ENCODE results near the gene BPIFA1.

BPIFA1 gene

DNA sequence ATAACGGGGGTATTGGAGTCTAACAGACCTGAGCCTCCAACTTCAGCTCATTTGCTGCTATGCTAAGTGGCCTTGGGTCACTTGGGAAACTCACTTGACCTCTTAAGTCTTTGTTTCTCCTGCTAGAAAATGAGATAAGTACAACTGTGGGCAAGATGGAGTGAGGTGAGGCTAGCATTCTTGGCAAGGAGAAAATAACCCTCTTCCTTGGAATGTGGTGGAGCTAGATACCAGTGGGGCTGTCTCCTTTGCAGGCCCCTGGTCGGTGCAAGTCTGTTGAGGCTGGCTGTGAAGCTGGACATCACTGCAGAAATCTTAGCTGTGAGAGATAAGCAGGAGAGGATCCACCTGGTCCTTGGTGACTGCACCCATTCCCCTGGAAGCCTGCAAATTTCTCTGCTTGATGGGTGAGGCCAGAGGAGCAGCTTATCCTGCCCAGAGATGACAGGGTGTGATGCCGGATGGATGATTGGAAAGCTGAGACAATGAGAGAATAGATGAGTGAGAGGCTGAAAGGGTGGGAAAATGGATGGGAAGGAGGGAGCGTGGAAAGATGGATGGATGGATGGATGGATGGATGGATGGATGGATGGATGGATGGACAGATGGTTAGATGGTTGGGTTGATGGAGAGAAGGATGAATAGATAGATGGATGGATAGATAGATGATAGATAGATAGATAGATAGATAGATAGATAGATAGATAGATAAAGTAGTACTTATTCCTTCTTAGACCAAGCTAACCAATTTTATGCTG, 4.4 kb downstream of the BPIFA1 start:
- DNase-seq: no peak

DNA sequence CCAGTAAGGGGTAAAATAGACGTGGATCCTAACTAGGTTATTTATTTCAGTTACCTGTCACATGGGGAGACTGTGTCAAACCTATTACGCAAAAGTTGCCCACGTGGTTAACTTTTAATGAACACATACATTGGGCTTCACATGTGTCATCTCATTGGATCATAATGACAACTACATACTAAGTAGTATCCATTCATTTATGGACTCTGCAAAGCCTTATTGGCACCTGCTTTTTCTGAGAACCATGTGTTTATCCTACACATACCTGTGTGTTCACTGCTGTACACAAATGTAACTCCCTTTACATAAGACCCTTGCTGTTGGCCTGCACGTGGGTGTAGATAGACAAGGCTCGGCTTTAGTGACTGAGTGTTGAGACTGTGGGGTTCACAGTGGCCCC, 5.1 kb downstream of the BPIFA1 start:
- no peak for DNase-seq

GRCh38 chr20:33242319-33243100, 6.7 kb downstream of the BPIFA1 start:
- no peak for DNase-seq

- DNase-seq: no peak
Measured at GRCh38 chr20:33246077-33246476, 10.3 kb downstream of the BPIFA1 start.

GRCh38 chr20:33249456-33249855, 13.7 kb downstream of the BPIFA1 start:
- peak in 5 of 58 donors; percentile 2 to 31 (median 9) for DNase-seq

DNA sequence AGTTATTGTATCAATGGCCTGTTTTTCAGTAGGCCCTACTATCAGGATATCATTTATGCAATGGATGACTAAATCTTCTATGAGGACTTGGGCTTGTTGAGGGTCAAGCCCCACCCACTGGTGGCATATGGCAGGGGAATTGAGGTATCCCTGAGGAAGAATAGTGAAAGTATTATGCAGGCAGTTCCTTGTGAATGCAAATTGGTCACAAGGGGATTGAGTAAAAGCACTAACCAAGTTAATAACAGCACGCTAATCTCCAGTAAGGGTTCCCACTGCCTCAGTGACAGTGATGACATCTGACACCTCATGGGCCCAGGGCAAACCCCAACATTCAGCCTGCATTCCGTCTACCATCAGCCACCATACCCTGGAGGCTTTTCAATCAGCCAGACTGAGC, 14.9 kb downstream of the BPIFA1 start:
- no peak for DNase-seq

DNA sequence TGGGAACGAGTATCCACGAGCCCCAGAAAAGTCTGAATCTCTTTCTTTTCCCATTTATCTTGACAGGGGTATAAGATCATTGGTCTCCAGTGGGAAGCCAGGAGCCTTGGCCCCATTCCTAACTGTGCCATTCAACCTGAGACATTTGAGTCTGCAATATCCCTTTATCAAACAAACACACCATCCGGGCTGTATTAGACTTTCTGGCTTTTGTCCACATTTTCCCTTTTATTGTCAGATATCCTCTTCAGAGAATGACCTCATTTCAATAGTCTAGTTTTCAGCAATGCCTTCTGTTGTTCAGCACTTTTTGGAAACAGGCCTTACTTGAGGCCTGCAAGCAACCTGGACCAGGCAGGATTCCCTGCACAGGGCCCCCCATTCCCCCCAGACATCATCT, 15.7 kb downstream of the BPIFA1 start:
- no peak for DNase-seq

DNA sequence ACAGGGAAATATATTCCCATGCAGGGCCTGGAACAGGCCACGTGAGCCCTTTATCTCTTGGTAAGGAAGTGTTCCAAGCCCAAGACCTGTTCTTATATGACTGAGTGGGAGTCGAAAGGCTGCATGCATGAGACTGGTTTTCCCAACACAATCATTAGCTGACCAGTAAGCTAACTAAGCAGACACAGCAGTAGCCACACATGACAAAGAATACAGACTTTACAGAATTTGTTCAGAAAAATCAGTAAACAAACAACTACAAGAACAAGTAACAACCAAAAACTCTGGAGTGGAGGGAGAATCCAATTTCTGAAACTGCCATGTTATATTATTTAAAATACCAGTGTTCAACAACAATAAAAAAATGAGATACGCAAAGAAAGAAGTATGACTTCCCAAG, 16.7 kb downstream of the BPIFA1 start:
- no peak for DNase-seq

- no peak for DNase-seq
Measured at GRCh38 chr20:33255005-33255404, 19.2 kb downstream of the BPIFA1 start.

- no peak for DNase-seq
Measured at GRCh38 chr20:33257237-33257636, 21.4 kb downstream of the BPIFA1 start.

DNA sequence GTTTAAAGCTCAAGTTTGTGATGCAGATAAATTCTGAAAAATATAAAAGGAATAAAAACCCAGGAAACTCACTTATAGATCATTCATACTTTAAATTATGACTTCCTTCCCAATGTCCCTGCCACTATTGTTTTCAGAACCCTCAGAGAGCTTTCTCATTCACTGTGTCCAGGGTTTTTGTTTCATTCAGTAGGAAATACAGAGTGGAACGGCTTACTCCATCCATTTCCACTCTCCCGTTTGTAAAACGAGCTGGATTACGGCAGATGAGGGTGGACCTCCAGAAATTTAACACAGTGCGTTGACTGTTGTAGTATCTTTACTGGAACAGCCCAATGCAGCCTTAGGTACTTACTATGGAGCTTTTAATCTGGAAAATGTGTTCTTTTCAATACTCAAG, 23.6 kb downstream of the BPIFA1 start:
- DNase-seq: no peak

- no peak for DNase-seq
Measured at GRCh38 chr20:33261465-33261864, 25.7 kb downstream of the BPIFA1 start.

GRCh38 chr20:33262658-33263065, 26.9 kb downstream of the BPIFA1 start:
- peak in 46 of 58 donors; percentile 5 to 79 (median 34) for DNase-seq

- DNase-seq: peak in 4 of 58 donors; percentile 14 to 37 (median 22)
Measured at GRCh38 chr20:33263784-33264183, 28.0 kb downstream of the BPIFA1 start.

- no peak for DNase-seq
Measured at GRCh38 chr20:33267701-33268100, 31.9 kb downstream of the BPIFA1 start.

DNA sequence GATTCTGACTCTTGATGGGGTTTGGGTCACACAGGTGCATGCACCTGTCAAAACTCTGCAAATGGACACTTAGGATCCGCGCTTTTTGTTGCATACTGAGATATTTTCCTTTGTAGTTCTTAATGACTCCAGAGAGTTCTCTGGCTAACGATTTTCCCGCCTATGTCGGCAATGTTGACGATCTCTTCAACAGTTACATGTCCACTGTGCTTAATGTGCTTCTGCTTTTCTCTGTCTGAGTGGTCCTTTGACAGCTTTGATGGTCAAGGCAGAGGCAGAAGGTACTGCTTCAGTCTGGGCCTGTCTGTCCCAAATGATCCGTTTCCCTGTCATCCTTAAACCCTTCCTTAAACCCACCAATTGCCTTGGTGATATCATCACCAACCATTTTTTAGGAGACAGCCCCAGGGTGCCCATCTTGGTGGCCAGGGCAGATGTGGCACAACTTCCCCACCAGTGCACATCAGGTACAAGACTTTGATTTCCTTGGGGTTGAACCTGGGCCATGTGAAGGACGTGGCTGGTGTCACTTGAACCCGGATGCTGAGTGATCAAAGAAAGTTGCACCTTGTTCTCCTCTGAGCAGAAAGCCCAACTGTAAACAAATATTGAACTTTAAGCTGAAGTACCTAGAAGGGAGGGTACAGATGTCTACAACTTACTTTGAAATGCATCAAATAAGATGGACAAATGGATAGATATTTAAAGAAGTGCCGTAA, 36.5 kb downstream of the BPIFA1 start:
- DNase-seq: no peak

- peak in 18 of 58 donors; percentile 10 to 55 (median 26) for DNase-seq
Measured at GRCh38 chr20:33273117-33273851, 37.5 kb downstream of the BPIFA1 start.

DNA sequence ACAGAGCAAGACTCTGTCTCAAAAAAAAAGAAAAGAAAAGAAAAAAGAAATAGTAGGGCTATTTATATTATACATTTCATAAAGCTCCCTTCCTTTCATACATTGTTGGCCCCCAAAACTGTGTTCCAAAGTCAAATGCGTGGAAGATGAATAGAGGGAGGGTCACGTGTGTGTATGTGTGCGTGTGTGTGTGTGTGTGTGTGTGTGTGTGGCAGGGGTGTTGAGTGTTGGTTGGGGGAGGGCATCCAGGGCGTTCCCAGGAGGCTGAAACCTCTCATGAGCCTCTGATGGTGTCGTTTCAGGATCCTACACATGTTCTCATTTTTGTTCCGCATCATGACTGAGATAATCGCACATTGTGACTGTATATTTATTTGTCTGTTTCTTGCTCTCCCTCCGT, 39.4 kb downstream of the BPIFA1 start:
- DNase-seq: no peak

- DNase-seq: no peak
Measured at GRCh38 chr20:33275871-33276270, 40.1 kb downstream of the BPIFA1 start.

DNA sequence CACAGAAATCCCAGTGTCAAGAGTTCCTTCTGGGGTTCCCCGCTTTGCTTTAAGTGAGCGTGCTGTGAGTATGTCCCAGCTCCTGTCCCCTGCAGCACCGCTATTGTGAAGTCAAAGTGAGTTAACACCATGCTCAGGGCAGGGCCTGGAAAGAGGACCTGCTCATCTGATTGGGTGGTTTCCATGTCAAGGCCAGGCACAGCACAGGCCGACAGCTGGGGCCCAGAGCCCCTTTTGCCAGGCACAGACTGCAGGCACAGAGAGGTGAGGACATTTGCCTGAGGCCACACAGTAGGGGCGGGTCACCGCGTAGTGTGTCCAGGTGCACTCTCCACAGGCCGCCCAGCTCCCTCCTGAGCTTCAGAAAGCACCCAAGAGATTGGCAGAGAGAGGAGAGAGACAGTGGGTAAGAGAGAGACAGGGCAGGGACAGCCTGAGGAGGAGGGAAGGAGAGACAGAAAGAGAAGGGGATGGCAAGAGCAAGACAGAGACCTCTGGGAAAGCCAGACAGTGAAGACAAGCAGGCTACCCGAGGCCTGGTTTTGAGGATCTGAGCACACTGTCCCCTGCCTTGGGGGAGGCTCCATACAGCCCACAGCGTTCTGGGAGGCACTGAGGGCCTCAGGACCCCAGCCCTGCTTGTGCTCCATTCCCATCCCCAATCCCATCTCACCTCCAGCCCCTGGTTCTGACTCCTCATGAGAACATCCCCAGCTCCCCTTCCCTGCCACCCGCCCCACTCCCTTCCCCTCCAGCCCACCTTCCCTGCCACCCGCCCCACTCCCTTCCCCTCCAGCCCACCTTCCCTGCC, 40.7 kb downstream of the BPIFA1 start:
- DNase-seq: no peak

Measured in anterior cingulate cortex (tissue), 58 donors.